Measurements from ENCODE around the gene ARHGAP20. TPM values are rescaled to one million over a fixed set of nuclear protein-coding genes. Genes with fewer than 3 reads are reported as not detected.
"Not testable (repeated sequence)": the region's sequence is repeated elsewhere in the genome, so short reads cannot be mapped to it uniquely, and the experiment has no call there.

The ARHGAP20 gene
- total RNA-seq, 2 experiments from 2014 or later: 0.43 to 0.46 TPM

DNA sequence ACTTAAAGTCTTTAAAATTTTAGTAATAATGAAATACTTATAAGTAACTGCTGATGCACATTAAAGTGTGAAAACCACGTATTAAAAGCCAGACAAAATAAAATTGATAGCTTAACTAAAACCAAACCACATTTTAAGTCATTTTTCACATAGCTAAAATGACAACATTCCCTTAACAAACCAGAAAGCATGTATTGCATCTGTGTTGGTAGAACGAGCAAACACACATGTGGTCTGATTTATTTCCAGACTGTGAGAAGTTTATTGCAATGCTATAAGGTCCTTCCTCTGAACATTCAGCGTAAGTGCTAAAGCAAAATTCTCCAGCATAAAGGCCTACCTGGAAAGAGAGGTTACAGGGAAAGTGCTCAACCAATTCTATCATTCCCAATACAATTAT, 57.8 kb downstream of the ARHGAP20 start:
- DNase-seq (no peak), ATAC-seq (no peak)
- Mint-ChIP-seq H3K36me3 (ENCODE audit: low read depth) (no peaks in the 10 kb centered on the region), H3K4me3 (no peak overlapping the region), H3K27me3 (peaks cover 14% of the 10 kb centered on the region), H3K9me3 (ENCODE audit: low read depth) (peaks cover 3% of the 10 kb centered on the region), H3K27ac (no peak overlapping the region), H3K4me1 (no peaks in the 10 kb centered on the region)
- ChIA-PET CTCF (interaction anchor here (0.6 kb wide), 2 partner anchors 65 to 763 kb away, joined by 3 to 4 read pairs; no protein-coding TSS in a partner anchor), POLR2A (no interaction called here)
- intact Hi-C loops (cut with DNase I, micrococcal nuclease): no loop called here

DNA sequence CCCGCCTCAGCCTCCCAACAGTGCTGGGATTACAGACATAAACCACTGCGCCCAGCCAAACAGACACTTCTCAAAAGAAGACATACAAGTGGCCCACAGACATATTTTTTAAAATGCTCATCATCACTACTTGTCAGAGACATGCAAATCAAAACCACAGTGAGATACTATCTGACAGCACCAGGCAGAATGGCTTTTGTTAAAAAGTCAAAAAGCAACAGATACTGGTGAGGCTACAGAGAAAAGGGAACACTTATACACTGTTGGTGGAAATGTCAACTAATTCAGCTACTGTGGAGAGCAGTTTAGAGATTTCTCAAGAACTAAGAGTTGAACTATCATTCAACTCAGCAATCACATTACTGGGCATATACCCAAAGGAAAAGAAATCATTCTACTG, 67.0 kb downstream of the ARHGAP20 start:
- intact Hi-C loops (cut with DNase I, micrococcal nuclease): no loop called here
- Mint-ChIP-seq H3K36me3 (ENCODE audit: low read depth) (no peaks in the 10 kb centered on the region), H3K4me1 (no peaks in the 10 kb centered on the region), H3K9me3 (ENCODE audit: low read depth) (no peaks in the 10 kb centered on the region), H3K27me3 (peaks cover 14% of the 10 kb centered on the region), H3K27ac (no peak overlapping the region), H3K4me3 (no peak overlapping the region)
- POLR2A ChIA-PET: no interaction called here
- CTCF ChIA-PET: no interaction called here
- peak; percentile 42 for ATAC-seq
- DNase-seq: no peak

DNA sequence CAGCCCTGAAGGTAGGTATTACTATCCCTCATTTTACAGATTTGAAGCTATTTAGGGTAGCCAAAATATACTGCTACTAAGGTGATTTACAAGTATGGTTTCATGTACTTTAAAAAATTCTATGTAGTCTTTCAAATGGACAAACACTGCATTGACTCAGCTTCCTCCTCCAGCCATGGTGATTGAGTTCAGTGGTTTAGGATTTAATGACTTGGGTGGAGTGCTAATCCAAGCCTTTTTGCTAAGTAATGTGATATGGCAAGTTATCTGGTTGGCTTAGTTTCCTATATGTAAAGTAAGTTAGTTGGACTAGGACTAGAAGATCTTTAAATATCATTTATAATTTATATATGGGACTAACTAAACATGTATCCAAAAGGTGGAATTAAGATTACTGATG, 77.9 kb downstream of the ARHGAP20 start:
- intact Hi-C loops (cut with DNase I, micrococcal nuclease): no loop called here
- H3K36me3 Mint-ChIP-seq (ENCODE audit: low read depth): no peaks in the 10 kb centered on the region
- ChIA-PET POLR2A (no interaction called here), CTCF (no interaction called here)
- H3K9me3 Mint-ChIP-seq (ENCODE audit: low read depth): no peaks in the 10 kb centered on the region
- DNase-seq: no peak
- ATAC-seq: no peak
- no peak overlapping the region for H3K4me3 Mint-ChIP-seq
- no peaks in the 10 kb centered on the region for H3K4me1 Mint-ChIP-seq
- H3K27me3 Mint-ChIP-seq: peaks cover 14% of the 10 kb centered on the region
- no peak overlapping the region for H3K27ac Mint-ChIP-seq

DNA sequence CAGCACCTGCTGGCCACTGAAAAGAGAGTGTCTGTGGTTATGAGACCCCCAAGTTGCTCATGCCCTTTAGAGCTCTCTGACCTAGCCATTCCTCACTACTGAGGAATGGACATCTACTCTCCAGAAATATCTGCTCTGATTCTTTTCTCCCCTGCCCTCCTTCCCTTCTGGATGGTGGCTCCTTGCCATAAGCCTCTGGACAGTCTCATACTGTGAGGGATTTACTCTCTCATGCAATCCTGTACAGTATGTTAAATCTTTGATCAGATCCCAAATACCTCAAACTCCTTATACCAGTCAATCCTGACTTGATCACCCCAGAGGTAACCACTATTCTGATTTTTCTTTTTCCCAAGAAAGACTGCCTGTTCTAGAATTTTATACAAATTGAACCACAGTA, 80.7 kb downstream of the ARHGAP20 start:
- no peak for ATAC-seq
- Mint-ChIP-seq H3K4me3 (no peak overlapping the region), H3K27me3 (peaks cover 10% of the 10 kb centered on the region), H3K27ac (no peak overlapping the region), H3K9me3 (ENCODE audit: low read depth) (no peaks in the 10 kb centered on the region), H3K36me3 (ENCODE audit: low read depth) (no peaks in the 10 kb centered on the region), H3K4me1 (no peaks in the 10 kb centered on the region)
- POLR2A ChIA-PET: no interaction called here
- intact Hi-C loops (cut with DNase I, micrococcal nuclease): no loop called here
- CTCF ChIA-PET: no interaction called here
- no peak for DNase-seq

DNA sequence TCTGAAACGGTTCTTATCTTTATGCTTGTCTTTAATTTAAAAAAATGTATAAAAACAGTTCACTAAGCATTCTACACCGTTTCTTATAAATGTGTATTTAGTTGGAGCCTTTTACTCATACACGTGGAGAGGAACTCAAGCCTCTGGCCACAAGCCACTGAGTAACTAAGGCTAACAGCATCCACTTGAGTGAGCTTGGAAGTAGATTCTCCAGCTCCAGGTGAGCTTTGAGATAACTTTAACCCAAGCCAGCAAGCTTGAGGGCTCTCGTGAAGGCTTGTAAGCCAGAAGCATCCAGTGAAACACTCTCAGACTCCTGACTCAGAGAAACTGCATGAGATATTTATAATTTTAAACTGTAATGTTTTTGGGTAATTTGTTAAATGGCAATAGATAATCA, 82.6 kb downstream of the ARHGAP20 start:
- H3K27me3 Mint-ChIP-seq: peaks cover 10% of the 10 kb centered on the region
- H3K27ac Mint-ChIP-seq: no peak overlapping the region
- POLR2A ChIA-PET: no interaction called here
- DNase-seq (no peak), ATAC-seq (no peak)
- no peak overlapping the region for H3K4me3 Mint-ChIP-seq
- intact Hi-C loops (cut with DNase I, micrococcal nuclease): no loop called here
- no peaks in the 10 kb centered on the region for H3K36me3 Mint-ChIP-seq (ENCODE audit: low read depth)
- CTCF ChIA-PET: interaction anchor here (0.7 kb wide), 1 partner anchor 277 kb away, joined by 3 read pairs; no protein-coding TSS in a partner anchor
- H3K9me3 Mint-ChIP-seq (ENCODE audit: low read depth): no peaks in the 10 kb centered on the region
- no peaks in the 10 kb centered on the region for H3K4me1 Mint-ChIP-seq

DNA sequence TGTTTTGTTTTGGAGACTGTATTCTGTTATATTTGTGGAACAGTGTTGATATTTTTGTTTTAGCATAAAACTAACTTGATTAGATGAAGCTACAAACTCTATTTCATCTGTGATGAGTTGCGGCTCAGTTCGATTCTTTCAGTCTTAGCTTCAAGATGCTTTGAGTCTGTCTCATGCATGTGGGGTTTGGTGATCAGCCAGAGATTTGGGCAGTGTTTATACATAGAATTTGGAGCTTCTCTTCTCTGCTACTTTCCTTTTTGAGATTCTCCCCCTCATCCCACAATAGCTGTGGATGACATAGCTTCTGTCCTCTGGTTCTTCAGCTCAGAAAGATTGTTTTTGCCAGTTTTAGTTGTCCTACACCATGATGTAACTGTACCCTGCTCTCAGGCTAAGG, 90.4 kb downstream of the ARHGAP20 start:
- no peaks in the 10 kb centered on the region for H3K4me1 Mint-ChIP-seq
- H3K9me3 Mint-ChIP-seq (ENCODE audit: low read depth): no peaks in the 10 kb centered on the region
- H3K27me3 Mint-ChIP-seq: peaks cover 4% of the 10 kb centered on the region
- no peak overlapping the region for H3K27ac Mint-ChIP-seq
- intact Hi-C loops (cut with DNase I, micrococcal nuclease): no loop called here
- no peak overlapping the region for H3K4me3 Mint-ChIP-seq
- ChIA-PET CTCF (interaction anchor here (0.8 kb wide), 1 partner anchor 11 kb away, joined by 3 read pairs; no protein-coding TSS in a partner anchor), POLR2A (no interaction called here)
- DNase-seq: no peak
- ATAC-seq: no peak
- H3K36me3 Mint-ChIP-seq (ENCODE audit: low read depth): no peaks in the 10 kb centered on the region

DNA sequence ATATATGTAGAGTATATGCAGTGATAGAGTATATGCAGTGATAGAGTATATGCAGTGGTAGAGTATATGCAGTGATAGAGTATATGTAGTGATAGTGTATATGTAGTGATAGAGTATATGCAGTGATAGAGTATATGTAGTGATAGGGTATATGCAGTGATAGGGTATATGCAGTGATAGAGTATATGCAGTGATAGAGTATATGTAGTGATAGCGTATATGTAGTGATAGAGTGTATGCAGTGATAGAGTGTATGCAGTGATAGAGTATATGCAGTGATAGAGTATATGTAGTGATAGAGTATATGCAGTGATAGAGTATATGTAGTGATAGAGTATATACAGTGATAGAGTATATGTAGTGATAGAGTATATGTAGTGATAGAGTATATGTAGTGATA, 92.9 kb downstream of the ARHGAP20 start:
- DNase-seq; ATAC-seq; H3K27ac Mint-ChIP-seq; H3K36me3 Mint-ChIP-seq (ENCODE audit: low read depth); H3K9me3 Mint-ChIP-seq (ENCODE audit: low read depth); H3K4me1 Mint-ChIP-seq; H3K4me3 Mint-ChIP-seq; CTCF ChIA-PET; intact Hi-C loops (cut with DNase I, micrococcal nuclease); H3K27me3 Mint-ChIP-seq; POLR2A ChIA-PET: not testable (repeated sequence)

DNA sequence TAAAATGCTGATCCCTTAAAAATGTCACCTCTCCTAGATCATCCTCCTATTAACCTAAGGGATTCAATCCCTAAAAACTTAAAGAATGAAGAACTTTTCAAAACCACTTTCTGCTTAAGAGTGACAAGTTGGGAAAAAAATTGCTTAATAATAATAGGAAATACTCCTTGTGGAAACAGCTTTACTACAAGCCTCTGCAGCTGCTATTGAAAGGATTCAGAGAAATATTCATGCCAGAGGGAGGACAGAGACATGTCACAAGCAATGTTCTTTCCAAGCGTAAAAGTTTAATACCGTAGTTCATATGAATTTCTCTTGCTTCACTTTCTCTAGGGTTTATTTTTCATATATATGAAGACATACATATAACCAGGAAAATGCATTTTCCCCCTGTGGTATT, 98.2 kb downstream of the ARHGAP20 start:
- no peaks in the 10 kb centered on the region for H3K36me3 Mint-ChIP-seq (ENCODE audit: low read depth)
- ATAC-seq (no peak), DNase-seq (no peak)
- ChIA-PET POLR2A (no interaction called here), CTCF (no interaction called here)
- no peak overlapping the region for H3K27ac Mint-ChIP-seq
- intact Hi-C loops (cut with DNase I, micrococcal nuclease): no loop called here
- H3K9me3 Mint-ChIP-seq (ENCODE audit: low read depth): no peaks in the 10 kb centered on the region
- H3K4me3 Mint-ChIP-seq: no peak overlapping the region
- H3K4me1 Mint-ChIP-seq: no peaks in the 10 kb centered on the region
- H3K27me3 Mint-ChIP-seq: peaks cover 4% of the 10 kb centered on the region

DNA sequence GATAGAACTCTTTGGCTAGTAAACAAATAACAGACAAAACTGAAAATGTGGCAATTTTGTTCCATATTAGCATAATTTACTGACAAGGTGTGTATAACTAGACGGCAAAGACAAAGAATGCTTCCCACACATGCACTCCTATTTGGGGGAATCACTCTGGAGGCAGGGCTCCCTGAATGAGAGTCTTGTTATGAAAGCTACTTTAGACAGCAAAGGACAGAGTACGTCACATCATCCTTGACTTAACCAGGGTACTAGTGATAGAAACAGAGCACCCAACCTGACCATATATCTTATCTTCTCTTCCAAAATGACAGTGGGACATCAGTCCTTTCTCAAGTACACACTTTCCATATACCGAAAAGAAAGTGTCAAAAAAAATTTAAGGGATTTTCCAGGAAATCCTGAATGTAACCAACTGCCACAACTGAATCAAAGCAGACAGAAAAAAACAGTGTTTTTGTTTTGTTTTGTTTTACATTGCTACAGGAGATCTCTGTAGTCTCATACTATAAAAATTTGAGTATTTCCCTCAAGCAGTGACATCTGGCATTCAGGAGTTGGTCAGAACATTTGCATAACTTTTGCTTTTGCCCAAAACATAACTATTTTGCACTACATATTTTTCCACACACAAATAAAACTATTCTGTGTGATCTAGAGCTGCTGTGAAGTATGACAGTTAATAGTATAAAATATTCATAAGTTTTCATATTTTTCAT, 98.9 kb downstream of the ARHGAP20 start:
- DNase-seq (no peak), ATAC-seq (no peak)
- Mint-ChIP-seq H3K27ac (no peak overlapping the region), H3K9me3 (ENCODE audit: low read depth) (no peaks in the 10 kb centered on the region), H3K36me3 (ENCODE audit: low read depth) (no peaks in the 10 kb centered on the region), H3K27me3 (peaks cover 4% of the 10 kb centered on the region), H3K4me1 (no peaks in the 10 kb centered on the region), H3K4me3 (no peak overlapping the region)
- POLR2A ChIA-PET: no interaction called here
- intact Hi-C loops (cut with DNase I, micrococcal nuclease): no loop called here
- CTCF ChIA-PET: no interaction called here

DNA sequence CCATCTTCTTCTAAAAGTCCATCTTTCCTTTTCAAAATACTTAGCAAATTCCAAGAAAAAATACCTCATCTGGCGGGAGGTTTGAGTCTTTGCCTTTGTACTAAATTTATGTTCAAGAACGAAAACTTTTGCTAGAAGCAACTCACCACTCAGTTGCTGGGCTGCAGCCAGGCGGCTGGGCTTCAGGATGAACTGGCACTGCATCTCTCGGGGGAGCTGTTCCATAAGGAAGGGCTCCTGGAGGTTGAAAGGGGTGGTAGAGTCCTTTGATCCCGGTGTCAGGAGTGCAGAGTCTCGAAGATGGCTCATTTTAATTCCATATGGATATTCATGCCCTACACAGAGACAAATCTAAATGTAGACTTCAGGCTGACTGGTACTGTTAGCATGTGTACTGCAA, 105.8 kb downstream of the ARHGAP20 start:
- Mint-ChIP-seq H3K4me3 (no peak overlapping the region), H3K36me3 (ENCODE audit: low read depth) (no peaks in the 10 kb centered on the region), H3K27me3 (peaks cover 8% of the 10 kb centered on the region), H3K9me3 (ENCODE audit: low read depth) (no peaks in the 10 kb centered on the region), H3K4me1 (no peaks in the 10 kb centered on the region), H3K27ac (no peak overlapping the region)
- ATAC-seq (no peak), DNase-seq (no peak)
- CTCF ChIA-PET: no interaction called here
- intact Hi-C loops (cut with DNase I, micrococcal nuclease): no loop called here
- POLR2A ChIA-PET: no interaction called here

DNA sequence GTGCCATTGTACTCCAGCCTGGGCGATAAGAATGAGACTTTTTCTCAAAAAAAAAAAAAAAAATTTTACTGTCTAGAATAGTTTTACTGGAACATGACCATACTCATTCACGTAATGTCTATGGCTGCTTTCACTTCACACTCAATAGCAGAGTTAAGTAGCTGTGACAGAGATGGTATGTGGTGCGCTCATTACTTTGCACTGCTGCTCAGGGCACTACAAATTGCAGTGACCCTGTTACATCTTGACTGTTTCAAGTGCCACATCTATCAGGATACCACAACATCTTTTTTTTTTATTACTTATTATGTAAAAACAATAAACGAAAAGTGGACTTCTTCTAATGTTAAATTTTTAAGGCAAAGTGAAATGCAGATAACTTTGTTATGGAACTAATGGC, 110.3 kb downstream of the ARHGAP20 start:
- no peaks in the 10 kb centered on the region for H3K9me3 Mint-ChIP-seq (ENCODE audit: low read depth)
- H3K4me1 Mint-ChIP-seq: no peaks in the 10 kb centered on the region
- ATAC-seq: no peak
- no peaks in the 10 kb centered on the region for H3K36me3 Mint-ChIP-seq (ENCODE audit: low read depth)
- intact Hi-C loops (cut with DNase I, micrococcal nuclease): no loop called here
- no peak overlapping the region for H3K27ac Mint-ChIP-seq
- POLR2A ChIA-PET: no interaction called here
- no peak for DNase-seq
- CTCF ChIA-PET: no interaction called here
- peaks cover 6% of the 10 kb centered on the region for H3K27me3 Mint-ChIP-seq
- no peak overlapping the region for H3K4me3 Mint-ChIP-seq

DNA sequence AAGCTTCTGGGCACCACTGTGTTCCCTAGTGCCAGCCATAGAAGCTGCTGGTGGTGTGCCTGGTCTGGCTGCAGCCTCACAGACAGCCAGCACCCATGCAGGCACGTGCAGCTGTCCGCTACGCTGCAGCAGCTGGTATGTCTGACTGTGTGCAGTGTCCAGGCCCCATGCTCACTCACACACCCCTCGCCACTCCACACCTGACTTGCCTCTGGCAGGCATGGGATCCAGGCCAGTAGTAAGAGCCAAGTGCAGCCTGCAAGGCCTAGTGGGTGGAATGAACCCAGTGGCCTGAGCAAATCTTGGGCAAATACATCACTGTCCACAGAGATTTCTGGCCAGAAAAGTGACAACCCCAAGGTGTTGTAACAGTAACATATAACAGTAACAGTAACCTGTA, 111.9 kb downstream of the ARHGAP20 start:
- Mint-ChIP-seq H3K9me3 (ENCODE audit: low read depth) (no peaks in the 10 kb centered on the region), H3K4me3 (no peak overlapping the region), H3K4me1 (no peaks in the 10 kb centered on the region), H3K27me3 (peaks cover 4% of the 10 kb centered on the region), H3K27ac (no peak overlapping the region), H3K36me3 (ENCODE audit: low read depth) (no peaks in the 10 kb centered on the region)
- CTCF ChIA-PET: no interaction called here
- no peak for DNase-seq
- intact Hi-C loops (cut with DNase I, micrococcal nuclease): no loop called here
- ATAC-seq: no peak
- POLR2A ChIA-PET: interaction anchor here (0.7 kb wide), 1 partner anchor 266 kb away, joined by 3 read pairs; no protein-coding TSS in a partner anchor

DNA sequence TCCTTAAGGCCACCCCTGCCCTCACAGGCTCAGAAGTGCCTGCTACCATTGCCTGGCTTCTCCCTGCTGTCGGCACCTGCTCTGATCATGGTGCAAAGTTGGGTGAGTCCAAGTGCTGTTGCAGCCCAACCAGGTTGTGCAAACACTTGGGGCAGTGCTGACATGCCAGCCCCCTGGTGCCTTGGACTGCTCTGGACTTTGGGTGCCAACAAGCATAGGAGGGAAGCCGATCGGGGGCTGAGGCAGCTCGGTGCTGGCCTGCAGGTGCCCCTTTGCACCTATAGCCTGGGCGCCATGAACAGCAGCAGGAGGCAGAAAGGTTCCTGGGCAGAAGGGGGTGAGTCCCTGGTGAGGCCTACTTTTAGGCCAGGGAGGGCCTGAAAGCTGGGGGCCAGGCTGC, 113.0 kb downstream of the ARHGAP20 start:
- POLR2A ChIA-PET: no interaction called here
- CTCF ChIA-PET: no interaction called here
- H3K9me3 Mint-ChIP-seq (ENCODE audit: low read depth): no peaks in the 10 kb centered on the region
- no peaks in the 10 kb centered on the region for H3K27me3 Mint-ChIP-seq
- intact Hi-C loops (cut with DNase I, micrococcal nuclease): no loop called here
- H3K4me3 Mint-ChIP-seq: no peak overlapping the region
- no peaks in the 10 kb centered on the region for H3K4me1 Mint-ChIP-seq
- no peak for ATAC-seq
- DNase-seq: no peak
- no peaks in the 10 kb centered on the region for H3K36me3 Mint-ChIP-seq (ENCODE audit: low read depth)
- H3K27ac Mint-ChIP-seq: no peak overlapping the region

All from activated CD4-positive, alpha-beta T cell treated with anti-CD3 and anti-CD28 coated beads for 36 hours (primary cell).